Daoy (cell line): ENCODE results near the gene JARID2. TPM values are rescaled to one million over a fixed set of nuclear protein-coding genes. Genes with fewer than 3 reads are reported as not detected.
"Not testable (repeated sequence)": the region's sequence is repeated elsewhere in the genome, so short reads cannot be mapped to it uniquely, and the experiment has no call there.

ENCODE experiments used
- DNase-seq: peaks from one replicate; pipeline ENCODE4 v3.0.0-alpha.2; 2015; ENCODE audit warnings: low read depth
- total RNA-seq: library from RNA; depleted of rRNA; stranded (reverse); fragments of >200 nt; shearing (Covaris generic); gene quantifications from 2 replicates; pipeline ENCODE4 v1.2.3, GENCODE V29; 2014

JARID2 gene
- total RNA-seq, 1 experiment from 2014 or later, result 11.3 TPM

DNA sequence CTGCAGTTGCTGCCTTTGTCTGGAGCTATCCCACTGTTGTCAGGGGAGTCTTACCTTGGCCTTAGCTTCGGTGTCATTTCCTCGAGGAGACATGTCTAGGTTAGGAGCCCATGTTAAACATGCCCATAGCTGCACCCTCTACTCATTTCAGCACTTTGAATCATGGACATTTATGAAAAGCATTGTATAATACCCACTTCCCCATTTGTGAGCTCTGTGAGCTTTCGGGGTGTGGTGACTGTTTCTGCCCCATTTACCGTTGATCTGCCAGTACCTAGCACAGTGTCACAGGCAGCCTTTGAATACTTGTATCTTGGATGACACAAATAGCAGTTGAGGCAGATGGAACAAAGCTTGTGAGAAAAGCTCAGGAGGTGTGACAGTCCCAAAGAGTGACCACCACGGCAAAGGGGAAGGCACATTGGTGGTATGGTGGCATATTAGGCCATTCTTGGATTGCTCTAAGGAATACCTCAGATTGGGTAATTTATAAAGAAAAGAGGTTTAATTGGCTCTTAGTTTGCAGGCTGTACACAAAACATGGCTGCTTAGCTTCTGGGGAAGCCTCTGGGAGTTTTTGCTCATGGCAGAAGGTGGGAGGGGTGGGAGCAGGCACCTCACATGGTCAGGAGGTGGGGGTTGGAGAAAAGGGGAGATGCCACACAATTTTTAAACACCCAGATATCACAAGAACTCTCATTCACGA is 42.0 kb downstream of the JARID2 start:
- DNase-seq, result no peak

DNA sequence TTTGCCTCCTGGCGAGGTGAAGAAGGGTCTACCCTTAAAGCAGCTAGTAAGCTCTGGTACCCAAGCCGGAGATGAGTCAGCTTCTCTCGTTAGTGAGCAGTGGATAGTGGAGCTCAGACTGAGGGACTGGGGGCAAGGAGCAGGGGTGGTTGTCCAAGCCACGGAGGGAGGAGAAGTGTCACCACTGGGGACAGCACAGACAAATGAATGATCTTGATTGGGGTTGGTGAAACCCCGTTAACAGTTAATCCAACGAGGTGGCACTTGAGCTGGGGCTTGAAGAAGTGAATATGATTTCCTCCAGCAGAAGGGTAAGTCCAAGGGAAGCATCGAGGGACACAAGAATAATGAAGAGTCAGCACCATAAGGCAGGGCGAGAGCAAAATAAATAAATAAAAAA is 43.0 kb downstream of the JARID2 start:
- no peak for DNase-seq

DNA sequence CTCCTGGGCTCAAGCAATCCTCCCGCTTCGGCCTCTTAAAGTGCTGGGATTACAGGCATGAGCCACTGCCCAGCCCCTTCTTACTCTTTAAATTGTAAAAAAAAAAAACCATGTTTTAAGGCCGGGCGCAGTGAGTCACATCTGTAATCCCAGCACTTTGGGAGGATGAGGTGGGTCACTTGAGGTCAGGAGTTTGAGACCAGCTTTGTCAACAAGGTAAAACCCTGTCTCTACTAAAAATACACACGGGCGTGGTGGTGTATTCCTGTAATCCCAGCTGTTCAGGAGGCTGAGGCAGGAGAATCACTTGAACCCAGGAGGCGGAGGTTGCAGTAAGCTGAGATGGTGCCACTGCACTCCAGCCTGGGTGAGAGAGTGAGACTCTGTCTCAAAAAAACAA is 43.6 kb downstream of the JARID2 start:
- DNase-seq, result peak; percentile 33

DNA sequence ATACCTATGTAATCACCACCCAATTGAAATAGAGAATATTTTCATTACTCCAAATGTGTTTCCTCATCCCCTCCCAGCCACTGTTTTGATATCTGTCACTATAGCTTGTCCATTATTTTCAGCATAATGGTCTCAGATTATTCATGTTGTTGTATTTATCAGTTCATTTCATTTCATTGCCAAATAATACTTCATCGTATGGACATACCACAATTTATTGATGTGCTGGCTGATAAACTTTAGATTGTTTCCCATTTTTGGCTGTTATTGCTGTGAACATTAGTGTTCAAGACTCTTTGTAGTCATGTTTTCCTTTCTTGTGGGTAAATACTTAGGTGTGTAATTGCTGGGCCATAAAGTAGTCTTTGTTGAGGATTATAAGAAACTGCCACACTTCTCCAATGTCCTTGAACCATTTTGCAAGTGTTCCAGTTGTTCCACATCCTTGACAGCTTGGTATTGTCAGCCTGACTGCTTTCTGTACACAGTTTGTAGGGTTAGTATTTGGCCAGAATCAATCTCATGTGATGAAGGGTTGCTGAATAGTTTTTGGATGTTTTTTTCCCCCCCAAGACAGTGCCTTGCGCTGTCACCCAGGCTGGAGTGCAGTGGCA is 44.3 kb downstream of the JARID2 start:
- DNase-seq, result no peak

DNA sequence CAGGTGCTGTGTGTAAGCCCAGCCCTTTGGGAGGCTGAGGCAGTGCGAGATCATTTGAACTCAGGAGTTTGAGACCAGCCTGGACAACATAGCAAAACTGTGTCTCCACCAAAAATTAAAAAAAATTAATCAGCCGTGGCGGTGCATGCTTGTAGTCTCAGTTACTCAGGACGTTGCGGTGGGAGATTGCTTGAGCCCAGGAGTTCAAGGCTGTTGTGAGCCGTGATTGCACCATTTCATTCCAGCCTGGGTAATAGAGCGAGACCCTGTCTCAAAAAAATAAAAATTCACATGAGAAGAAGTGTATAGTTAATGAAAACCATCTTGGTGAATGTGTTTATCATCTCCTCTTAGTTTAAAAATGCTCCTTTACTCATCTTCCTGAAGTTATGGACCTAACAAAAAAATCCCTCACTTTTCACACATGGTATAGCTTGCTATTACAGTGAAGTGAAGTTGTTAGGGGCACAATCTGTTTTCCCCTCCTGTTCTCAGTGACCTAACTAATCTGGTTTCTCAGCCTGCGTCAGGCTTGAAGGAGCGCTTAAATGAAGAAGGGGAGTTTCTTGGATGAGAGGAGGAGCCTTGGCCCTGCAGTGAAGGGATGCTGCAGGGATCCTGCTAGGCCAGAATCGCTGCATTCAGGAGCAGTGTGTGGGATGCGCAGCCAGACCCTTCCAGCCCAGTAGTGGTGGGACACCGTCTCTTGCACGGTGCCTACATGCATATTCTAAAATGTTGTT is 45.3 kb downstream of the JARID2 start:
- DNase-seq, result no peak

DNA sequence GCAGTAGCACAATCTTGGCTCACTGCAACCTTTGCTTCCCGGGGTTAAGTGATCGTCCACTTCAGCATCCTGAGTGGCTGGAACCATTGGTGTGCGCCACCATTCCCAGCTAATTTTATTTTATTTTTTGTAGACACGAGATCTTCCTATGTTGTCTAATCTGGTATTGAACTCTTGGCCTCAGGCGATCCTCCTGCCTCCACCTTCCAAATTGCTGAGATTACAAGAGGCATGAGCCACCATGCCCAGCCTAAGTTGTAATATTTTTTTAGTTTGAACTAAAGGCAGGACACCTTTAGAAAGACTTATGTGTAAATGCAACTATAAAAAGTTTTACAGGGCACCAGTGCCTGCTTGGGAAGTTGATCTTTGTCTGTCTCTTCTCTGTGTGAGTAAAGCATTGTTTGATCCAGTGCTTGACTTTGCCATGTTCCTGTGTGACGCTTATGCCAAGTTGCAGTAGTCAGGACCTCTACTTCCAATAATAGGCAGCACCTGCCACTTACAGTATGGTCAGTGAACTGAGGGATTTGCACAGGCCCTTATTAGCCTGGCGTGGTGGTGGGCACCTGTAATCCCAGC is 46.9 kb downstream of the JARID2 start:
- DNase-seq, result no peak

DNA sequence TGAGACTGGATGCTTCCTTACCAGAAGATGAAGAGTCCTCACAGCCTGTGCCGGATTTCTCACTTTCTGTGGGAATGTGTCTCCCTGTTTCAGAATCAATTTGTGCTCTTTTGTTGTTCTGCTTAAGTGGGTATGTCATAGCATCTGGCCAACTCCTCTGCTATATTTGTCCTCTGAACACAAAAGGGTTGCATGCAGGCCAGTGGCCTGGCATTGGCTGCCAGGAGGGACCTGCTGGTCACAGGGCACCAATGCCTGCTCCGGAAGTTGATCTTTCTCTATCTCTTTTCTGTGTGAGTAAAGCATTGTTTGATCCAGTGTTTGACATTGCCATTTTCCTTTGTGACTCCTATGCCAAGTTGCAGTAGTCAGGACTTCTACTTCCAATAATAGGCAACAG is 47.8 kb downstream of the JARID2 start:
- no peak for DNase-seq

DNA sequence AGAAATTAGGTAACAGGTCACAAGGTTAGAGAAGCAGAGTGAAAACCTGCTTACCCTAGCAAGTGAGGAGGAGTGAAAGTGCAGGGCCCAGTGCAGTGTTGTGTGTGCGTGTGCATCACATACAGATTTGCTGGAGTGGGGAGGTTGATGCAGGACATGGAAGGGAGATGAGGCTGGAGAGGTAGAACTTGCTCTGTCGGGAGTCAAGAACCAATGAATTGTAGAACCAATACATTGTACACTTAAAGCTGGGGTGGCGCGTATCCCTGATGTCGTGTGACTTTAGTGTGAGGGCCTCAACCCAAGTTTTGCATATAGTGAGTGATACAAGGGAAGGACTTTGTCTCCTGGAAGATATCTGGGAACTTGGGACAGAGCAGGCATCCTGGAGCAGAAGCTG is 48.6 kb downstream of the JARID2 start:
- DNase-seq, result no peak

DNA sequence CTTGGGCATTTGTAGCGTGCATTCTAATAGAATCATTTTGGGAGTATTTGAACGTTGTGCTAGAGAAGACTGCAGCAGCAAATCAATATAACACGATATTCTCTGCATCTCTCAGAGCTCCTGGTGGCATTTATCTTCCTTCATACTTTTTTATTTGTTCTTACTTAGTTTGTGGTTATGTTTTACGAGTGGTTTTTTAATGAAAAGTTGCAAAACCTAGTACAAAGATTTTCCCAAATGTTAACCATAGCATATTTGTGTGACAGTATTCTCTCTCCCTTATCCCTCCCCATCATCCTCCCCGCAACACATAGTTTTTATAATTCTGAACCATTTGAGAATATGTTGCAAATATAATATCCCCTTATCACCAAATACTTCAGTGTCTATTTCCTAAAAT is 50.4 kb downstream of the JARID2 start:
- no peak for DNase-seq

DNA sequence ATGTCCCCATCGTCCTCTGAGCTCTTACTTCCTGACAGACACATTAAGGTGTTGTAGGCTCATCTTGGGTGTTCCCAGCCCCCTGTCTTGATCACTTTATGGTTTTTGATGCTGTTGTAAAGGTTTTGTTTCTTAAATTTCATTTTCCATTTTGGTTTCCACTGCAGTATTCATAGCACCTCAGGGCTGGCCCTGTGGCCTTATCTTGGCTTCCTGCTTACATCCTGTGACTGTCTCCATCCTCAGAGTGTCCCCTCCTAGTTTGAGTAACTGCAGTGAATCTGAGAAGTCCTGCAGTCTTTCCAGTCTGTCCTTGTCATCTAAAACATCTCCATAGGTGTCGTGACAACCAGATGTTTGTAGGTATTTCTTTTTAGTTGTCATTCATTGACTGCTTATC is 50.9 kb downstream of the JARID2 start:
- no peak for DNase-seq

DNA sequence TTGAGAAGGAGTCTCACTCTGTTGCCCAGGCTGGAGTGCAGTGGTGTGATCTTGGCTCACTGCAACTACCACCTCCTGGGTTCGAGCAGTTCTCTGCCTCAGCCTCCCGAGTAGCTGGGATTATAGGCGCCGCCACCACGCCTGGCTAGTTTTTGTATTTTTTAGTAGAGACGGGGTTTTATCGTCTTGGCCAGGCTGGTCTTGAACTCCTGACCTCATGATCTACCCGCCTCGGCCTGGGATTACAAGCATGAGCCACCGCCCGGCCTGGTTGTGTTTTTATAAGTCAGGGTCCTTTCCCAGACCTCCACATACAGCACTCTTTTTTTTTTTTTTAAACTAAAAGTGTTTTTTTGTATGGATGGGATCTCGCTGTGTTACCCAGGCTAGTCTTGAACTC is 51.3 kb downstream of the JARID2 start:
- DNase-seq, result not testable (repeated sequence)

DNA sequence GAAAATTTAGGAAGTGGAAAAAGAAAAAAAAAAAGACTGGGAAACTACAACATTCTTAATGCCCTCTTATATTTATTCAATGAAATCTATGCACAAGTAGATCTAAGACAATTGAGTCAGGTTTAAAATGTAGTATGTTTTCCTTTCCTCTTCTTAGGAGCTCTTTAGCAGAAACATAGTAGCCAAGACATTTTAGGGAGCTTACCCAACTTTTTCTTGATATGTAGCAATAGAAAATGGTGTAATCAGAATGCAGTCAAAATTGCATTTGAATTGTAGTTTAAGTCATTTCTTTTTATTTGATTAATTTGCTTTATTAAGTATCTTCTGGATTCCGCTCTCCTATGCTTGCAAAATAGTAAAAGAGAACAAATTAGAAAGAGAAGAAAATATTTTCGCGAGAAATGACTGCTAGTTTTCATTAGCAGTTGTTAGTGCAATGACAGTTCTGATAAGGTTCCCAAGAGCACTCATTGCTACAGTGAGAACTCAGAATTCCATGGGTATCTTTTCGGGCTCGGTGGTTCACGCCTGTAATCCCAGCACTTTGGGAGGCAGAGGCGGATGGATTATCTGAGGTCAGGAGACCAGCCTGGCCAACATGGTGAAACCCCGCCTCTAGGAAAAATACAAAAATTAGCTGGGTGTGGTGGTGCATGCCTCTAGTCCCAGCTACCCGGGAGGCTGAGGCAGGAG is 52.2 kb downstream of the JARID2 start:
- DNase-seq, result no peak

DNA sequence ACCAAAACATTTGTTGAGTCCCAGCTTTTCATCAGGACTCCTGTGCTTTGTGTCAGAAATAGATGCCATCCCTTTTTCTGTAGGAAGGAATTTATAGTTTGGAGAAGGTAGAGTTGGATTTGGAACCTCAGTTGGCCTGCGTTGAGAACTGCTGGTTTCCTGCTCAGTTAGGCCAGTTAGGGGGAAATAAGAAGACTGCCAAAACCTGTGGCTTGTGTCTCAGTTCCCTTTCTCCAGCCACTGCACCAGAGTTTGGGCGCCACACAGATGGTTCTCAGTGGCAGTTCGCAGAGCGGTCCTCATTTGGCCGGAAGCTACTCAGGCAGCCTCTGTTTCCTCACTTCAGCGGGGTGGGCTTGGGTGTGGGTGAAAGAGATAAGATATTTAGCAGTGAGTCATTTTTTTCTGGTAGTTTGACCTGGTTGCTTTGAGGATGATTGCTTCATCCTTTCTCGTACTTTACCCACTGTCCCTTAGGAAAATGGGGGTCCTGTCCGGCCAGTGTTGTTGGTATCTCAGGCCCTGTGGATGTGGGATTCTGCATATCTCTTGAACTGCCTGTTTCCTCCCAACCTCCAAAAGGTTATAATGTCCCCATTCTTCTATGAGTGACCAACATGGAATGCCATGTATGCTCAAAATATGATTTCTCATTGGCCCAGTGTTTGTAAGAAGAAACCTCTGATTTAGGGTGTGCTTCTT is 53.7 kb downstream of the JARID2 start:
- no peak for DNase-seq

DNA sequence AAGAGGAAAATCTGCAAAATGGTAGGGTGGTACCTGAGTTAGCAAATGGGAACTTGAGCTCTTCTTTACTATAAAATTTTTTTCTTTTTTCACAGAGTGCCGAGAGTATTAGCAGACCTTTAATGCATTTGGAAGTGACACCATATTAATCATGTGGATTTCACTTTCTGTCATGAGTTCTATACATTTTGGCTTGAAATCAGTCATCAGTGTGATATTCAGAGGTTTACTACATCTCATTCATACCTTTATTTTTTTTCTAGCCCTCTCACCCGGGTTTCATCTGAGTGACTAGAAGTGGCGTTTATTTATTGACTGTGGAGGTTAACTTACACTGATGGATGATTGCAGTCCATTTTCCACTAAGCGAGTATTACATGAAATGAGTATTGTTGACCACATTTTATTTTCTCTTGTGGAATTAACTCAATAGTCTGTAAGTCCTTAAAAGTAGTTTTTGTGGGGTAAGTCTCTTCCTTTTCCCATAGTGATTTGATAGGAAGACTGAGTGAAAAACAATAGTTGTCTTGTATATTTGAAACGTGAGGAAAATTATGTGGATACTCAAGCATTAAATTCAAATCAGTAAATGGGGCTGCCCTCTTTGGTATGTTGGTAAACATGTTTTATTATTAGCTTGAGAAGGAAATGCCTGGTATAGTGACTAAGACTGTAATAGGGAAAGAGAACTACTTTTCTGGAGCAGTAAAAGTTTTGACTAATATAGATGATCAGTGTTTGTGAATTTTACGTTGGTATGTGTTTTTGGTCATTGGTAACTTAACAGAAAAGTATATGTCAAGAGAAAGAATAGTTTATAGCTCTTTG is 55.5 kb downstream of the JARID2 start:
- no peak for DNase-seq

DNA sequence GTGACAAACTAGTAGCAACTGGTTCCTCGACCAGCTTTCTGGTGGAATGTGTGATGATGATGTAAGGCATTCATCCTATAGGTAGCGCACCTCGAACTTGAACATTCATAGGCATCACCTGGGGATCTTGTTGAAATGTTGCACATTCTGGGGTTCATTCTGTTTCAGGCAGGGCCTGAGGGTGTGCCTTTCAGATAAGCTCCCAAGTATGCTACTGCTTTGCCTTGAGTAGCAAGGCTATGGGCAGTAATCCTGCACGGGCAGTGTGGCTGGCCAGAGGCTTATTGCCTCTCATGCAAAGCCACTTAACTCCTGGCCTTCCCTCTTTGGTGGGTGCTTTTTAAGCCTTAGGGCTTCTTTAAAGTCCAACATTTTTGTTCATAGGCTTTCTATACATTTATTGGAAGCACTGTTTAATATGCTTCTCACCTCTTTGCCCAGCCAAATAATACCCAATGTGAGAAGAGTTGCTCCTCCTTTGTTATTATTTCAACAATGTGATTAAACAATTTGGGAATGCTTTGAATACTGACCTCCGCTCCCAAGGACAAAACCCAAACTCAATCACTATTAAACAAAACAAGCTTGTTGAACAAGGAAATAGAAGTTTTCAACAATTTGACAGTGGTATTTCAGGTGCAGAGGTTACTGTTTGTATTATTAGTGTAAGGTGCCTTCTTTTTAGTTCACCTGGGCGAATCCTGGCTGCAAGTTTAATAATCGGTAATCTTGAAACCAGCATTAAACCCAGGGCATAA is 57.5 kb downstream of the JARID2 start:
- DNase-seq, result no peak

DNA sequence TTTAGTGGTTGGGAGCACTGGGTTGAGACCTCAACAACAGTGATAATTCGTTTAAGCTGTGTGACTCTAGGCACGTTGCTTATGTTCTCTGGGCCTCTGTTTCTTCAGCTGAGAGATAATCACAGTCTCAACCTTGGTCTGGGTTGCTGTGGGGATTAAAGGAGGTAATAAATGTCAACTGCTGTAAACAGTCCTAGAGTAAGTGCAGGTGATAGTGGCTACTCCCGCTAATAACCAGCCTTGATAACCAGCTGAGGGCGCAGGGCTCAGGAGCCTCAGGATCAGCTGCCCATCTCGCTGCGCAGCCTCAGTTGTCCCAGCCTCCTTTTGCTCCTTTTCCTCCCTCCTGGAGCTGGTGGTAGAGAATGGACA is 58.0 kb downstream of the JARID2 start:
- DNase-seq, result no peak

DNA sequence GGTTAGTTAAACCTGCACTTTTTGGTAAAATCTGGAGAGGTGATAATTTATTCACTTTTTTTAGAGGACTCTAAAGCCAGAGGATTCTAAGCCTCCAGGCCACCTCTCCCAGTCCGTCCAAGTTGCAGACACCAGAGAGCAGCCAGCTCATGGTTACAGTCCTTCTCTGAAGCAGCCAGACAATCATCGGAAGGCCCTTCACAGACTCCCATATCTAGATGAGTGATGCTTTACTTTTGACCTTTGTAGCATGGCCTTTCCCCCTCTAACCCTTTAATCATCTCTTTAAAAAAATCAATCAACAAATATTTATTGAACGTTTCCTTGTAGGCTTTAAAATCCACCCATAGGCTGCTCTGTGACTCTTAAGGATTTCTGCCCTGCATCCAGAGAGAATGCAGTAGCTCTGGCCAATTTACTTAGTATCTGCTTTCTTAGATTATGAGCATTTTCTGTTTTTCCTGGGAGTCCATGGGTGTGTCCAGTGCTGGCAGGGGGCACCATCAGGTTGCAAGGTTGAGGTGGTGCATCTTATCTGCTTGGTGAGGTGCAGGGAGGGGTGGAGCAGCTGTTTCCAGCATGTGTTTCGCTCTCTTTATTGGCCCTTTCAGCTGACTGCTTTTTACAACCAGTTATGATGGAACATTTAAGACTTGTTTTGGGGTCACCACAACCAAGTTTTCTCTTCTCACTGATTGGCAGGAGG is 58.6 kb downstream of the JARID2 start:
- no peak for DNase-seq

DNA sequence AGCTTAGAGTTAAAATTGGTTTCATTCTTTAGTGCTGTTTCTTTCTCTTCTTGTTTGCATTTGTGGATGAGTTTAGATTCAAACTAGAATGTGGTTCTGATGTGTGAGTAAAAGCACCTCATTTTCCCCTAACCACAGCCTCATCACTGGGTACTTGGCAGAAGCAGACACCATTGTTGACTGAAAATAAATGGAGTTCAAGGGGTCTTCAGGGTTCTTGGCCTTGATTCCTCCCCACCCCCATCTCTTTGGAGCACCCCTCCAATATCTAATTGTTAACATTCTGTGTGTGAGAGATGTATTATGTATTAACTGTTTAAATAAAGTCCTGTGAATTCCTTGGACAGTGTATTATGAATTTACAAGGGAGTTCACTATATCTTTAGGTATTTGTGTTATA is 59.6 kb downstream of the JARID2 start:
- no peak for DNase-seq

DNA sequence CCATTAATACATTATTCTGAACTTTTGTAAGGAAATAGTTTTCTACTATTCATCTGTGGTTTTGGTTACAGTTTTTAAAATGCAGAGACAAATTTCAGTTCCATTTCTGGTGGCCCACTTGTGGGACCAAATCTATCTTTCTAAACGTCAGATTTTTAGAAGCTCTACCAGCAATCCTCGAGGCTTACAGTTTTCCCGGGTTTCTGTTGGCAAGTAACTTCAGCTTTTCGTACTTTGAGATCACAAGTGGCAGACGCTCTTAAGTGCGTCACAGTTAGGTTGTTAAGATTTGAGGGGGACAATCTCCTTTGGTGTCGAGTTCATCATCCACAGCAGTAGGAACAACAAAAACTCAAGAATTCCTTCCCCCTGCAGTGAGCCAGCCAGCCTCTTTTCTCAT is 60.0 kb downstream of the JARID2 start:
- no peak for DNase-seq
